HepG2 (cell line): ENCODE measurements around the gene VDAC1. TPM values are rescaled to one million over a fixed set of nuclear protein-coding genes. Genes with fewer than 3 reads are reported as not detected.

Experiments
- AHR ChIP-seq: IDR thresholded peaks from 2 replicates; pipeline ENCODE4 v1.6.1; 2018; ENCODE audit warnings: missing genetic modification reagents, missing compliant biosample characterization
- ATM ChIP-seq: fragments of 450-650 bp; IDR thresholded peaks from 2 replicates; pipeline ENCODE4 v1.7.1; 2017; ENCODE audit warnings: mild to moderate bottlenecking, borderline replicate concordance
- BHLHE40 ChIP-seq: IDR thresholded peaks from 2 replicates; pipeline ENCODE4 v1.6.1; 2011; ENCODE audit warnings: low read length, improper control_type of control experiment
- CBX2 ChIP-seq, 2 experiments: fragments of 200-600 bp in 1 of 2; sonication (generic); formaldehyde crosslinking in 1 of 2; IDR thresholded peaks; 2 replicates each; pipeline versions ENCODE4 v1.7.0 to v1.8.1; 2018 to 2022; ENCODE audit warnings: low read depth in 2 of 2, low read length in 1 of 2, mild to moderate bottlenecking in 1 of 2, missing genetic modification reagents in 1 of 2
- GTF3A ChIP-seq: sonication (generic); formaldehyde crosslinking; conservative IDR thresholded peaks from 2 replicates; pipeline ENCODE4 v1.4.0; 2020; ENCODE audit warnings: mild to moderate bottlenecking, missing genetic modification reagents
- ISX ChIP-seq: sonication (generic); formaldehyde crosslinking; conservative IDR thresholded peaks from 2 replicates; pipeline ENCODE4 v1.5.0; 2020; ENCODE audit warnings: missing genetic modification reagents
- MAFG ChIP-seq: sonication (generic); formaldehyde crosslinking; IDR thresholded peaks from 2 replicates; pipeline ENCODE4 v1.5.1; 2020; ENCODE audit warnings: mild to moderate bottlenecking, missing genetic modification reagents
- MAZ ChIP-seq, 2 experiments: sonication (generic) in 1 of 2; formaldehyde crosslinking in 1 of 2; IDR thresholded peaks; 2 replicates each; pipeline versions ENCODE4 v1.5.0 to v1.6.1; 2012 to 2020; ENCODE audit warnings: low read depth in 2 of 2, mild to moderate bottlenecking in 2 of 2, borderline replicate concordance in 1 of 2, improper control_type of control experiment in 1 of 2, low read length in 1 of 2, missing genetic modification reagents in 1 of 2, moderate library complexity in 1 of 2
- ZNF24 ChIP-seq: fragments of 450-650 bp; IDR thresholded peaks from 2 replicates; pipeline ENCODE4 v1.6.1; 2017; ENCODE audit warnings: antibody characterized with exemption, mild to moderate bottlenecking
- ZNF264 ChIP-seq: sonication (generic); formaldehyde crosslinking; IDR thresholded peaks from 2 replicates; pipeline ENCODE4 v1.4.0; 2020; ENCODE audit warnings: missing genetic modification reagents
- ZNF569 ChIP-seq: sonication (generic); formaldehyde crosslinking; IDR thresholded peaks from 2 replicates; pipeline ENCODE4 v1.5.0; 2020; ENCODE audit warnings: mild to moderate bottlenecking, missing genetic modification reagents, moderate library complexity, borderline replicate concordance
- polyA plus RNA-seq, 8 experiments: library from polyadenylated mRNA; depleted of rRNA in 3 of 8; stranded (reverse) in 7 of 8; unstranded in 1 of 8; fragments of >200 nt; fragmentation: Illumina TruSeq in 4 of 8; extraction: Trizol in 4 of 8; gene quantifications; 2 replicates each; pipeline versions ENCODE4 v1.2.1 to v1.2.3, GENCODE V29; 2011 to 2016; ENCODE audit warnings: low read depth in 4 of 8, missing spikeins in 1 of 8, mixed read lengths in 1 of 8; ENCODE audit not compliant: insufficient read depth in 1 of 8
- total RNA-seq, 5 experiments: library from RNA; depleted of rRNA; stranded (reverse); fragments of >200 nt; fragmentation: Illumina TruSeq; extraction: Trizol; gene quantifications; 2 replicates each; pipeline ENCODE4 v1.2.3, GENCODE V29; 2016; ENCODE audit warnings: low read depth in 1 of 5
- TF ChIP-seq, protein P1 (sequence below): sonication (generic); formaldehyde crosslinking; IDR thresholded peaks from 2 replicates; pipeline ENCODE4 v1.5.1; 2020; ENCODE audit warnings: missing genetic modification reagents, mild to moderate bottlenecking, borderline replicate concordance
- TF ChIP-seq, protein P2 (sequence below): sonication (generic); formaldehyde crosslinking; IDR thresholded peaks from 2 replicates; pipeline ENCODE4 v1.8.0; 2022; ENCODE audit warnings: mild to moderate bottlenecking, missing genetic modification reagents, moderate library complexity
- TF ChIP-seq, protein P3 (sequence below): sonication (generic); formaldehyde crosslinking; IDR thresholded peaks from 2 replicates; pipeline ENCODE4 v1.4.0; 2020; ENCODE audit warnings: missing genetic modification reagents, borderline replicate concordance
- TF ChIP-seq, protein P4 (sequence below): sonication (generic); formaldehyde crosslinking; IDR thresholded peaks from 2 replicates; pipeline ENCODE4 v1.5.0; 2020; ENCODE audit warnings: mild to moderate bottlenecking, missing genetic modification reagents
- TF ChIP-seq, protein P5 (sequence below): sonication (generic); formaldehyde crosslinking; IDR thresholded peaks from 2 replicates; pipeline ENCODE4 v1.9.0; 2021; ENCODE audit warnings: missing genetic modification reagents, mild to moderate bottlenecking, borderline replicate concordance

Gene VDAC1
- total and polyA plus RNA-seq, 2 of the 13 experiments (the other 11 are each of a cell fraction or from before 2014, with no cell fraction given), result 112 to 380 TPM

DNA sequence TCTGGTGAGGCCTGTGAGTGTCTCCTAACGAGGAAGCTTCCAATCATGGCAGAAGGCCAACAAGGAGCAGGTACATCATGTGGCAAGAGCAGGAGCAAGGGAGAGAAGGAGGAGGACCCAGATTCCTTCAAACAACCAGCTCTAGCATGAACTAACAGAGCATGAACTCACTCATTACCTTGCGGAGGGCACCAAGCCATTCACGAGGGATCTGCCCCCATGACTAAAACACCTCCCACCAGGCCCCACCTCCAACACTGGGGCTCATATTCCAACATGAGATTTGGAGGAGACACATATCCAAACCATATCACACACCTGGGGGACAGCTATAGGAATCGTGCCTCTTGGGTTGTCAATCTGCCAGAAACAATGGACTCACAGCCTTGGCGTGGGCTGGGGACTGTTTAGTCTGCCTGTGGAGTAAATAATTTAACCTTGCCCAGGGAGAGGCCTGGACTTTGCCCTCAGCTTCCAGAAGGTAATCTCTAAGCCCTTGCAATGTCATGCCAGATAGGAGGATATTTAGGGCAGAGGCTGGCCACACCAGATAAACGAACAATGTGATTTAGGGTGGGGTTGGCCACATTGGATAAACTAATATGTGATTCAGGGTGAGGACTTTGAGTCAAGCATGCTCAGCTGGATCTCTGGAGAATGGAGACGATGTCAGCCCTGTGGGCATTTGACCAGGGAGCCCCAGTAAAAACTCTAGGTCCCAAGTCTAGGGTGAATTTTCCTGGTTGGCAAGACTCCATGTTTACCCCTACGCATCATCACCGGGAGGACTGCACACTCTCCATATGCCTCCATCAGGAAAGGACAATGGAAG, 13.6 kb upstream of the VDAC1 start (continued):
- no peak for TF ChIP-seq AHR
- no peak for TF ChIP-seq ISX (CRISPR knock-in tag)
- no peak for TF ChIP-seq CBX2 (IDR thresholded peaks at IDR 0.05; ENCODE audit: low read depth, low read length)
- TF ChIP-seq CBX2 (CRISPR knock-in tag; IDR thresholded peaks at IDR 0.05; ENCODE audit: low read depth), result no peak
- no peak for TF ChIP-seq MAZ (IDR thresholded peaks at IDR 0.05; ENCODE audit: borderline replicate concordance, low read depth, low read length)
- TF ChIP-seq MAZ (CRISPR knock-in tag; IDR thresholded peaks at IDR 0.05; ENCODE audit: low read depth), result peak; percentile 40; the same call in 1 of the 2 replicates
- TF ChIP-seq ZNF24, result no peak
- no peak for TF ChIP-seq ZNF569
- TF ChIP-seq ZNF264 (CRISPR knock-in tag), result 0 out of 2 replicates have a peak, but pooled peaks have one; percentile 82
- TF ChIP-seq, protein P1, sequence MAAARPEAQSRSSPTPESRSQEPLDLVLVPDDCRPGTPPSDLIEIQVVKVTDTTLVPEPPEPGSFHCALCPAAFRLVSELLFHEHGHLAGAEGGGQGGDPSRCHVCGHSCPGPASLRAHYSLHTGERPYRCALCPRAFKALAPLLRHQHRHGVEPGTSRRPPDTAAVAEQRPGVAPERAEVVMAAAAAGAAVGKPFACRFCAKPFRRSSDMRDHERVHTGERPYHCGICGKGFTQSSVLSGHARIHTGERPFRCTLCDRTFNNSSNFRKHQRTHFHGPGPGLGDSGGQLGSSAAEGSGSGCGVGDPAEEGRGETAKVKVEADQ (CRISPR knock-in tag), result no peak
- TF ChIP-seq, protein P2, sequence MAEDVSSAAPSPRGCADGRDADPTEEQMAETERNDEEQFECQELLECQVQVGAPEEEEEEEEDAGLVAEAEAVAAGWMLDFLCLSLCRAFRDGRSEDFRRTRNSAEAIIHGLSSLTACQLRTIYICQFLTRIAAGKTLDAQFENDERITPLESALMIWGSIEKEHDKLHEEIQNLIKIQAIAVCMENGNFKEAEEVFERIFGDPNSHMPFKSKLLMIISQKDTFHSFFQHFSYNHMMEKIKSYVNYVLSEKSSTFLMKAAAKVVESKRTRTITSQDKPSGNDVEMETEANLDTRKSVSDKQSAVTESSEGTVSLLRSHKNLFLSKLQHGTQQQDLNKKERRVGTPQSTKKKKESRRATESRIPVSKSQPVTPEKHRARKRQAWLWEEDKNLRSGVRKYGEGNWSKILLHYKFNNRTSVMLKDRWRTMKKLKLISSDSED (CRISPR knock-in tag), result no peak
- TF ChIP-seq BHLHE40, result no peak
- TF ChIP-seq GTF3A, result no peak
- TF ChIP-seq MAFG (CRISPR knock-in tag), result no peak
- TF ChIP-seq, protein P3, sequence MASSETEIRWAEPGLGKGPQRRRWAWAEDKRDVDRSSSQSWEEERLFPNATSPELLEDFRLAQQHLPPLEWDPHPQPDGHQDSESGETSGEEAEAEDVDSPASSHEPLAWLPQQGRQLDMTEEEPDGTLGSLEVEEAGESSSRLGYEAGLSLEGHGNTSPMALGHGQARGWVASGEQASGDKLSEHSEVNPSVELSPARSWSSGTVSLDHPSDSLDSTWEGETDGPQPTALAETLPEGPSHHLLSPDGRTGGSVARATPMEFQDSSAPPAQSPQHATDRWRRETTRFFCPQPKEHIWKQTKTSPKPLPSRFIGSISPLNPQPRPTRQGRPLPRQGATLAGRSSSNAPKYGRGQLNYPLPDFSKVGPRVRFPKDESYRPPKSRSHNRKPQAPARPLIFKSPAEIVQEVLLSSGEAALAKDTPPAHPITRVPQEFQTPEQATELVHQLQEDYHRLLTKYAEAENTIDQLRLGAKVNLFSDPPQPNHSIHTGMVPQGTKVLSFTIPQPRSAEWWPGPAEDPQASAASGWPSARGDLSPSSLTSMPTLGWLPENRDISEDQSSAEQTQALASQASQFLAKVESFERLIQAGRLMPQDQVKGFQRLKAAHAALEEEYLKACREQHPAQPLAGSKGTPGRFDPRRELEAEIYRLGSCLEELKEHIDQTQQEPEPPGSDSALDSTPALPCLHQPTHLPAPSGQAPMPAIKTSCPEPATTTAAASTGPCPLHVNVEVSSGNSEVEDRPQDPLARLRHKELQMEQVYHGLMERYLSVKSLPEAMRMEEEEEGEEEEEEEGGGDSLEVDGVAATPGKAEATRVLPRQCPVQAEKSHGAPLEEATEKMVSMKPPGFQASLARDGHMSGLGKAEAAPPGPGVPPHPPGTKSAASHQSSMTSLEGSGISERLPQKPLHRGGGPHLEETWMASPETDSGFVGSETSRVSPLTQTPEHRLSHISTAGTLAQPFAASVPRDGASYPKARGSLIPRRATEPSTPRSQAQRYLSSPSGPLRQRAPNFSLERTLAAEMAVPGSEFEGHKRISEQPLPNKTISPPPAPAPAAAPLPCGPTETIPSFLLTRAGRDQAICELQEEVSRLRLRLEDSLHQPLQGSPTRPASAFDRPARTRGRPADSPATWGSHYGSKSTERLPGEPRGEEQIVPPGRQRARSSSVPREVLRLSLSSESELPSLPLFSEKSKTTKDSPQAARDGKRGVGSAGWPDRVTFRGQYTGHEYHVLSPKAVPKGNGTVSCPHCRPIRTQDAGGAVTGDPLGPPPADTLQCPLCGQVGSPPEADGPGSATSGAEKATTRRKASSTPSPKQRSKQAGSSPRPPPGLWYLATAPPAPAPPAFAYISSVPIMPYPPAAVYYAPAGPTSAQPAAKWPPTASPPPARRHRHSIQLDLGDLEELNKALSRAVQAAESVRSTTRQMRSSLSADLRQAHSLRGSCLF (CRISPR knock-in tag), result no peak
- TF ChIP-seq, protein P4, sequence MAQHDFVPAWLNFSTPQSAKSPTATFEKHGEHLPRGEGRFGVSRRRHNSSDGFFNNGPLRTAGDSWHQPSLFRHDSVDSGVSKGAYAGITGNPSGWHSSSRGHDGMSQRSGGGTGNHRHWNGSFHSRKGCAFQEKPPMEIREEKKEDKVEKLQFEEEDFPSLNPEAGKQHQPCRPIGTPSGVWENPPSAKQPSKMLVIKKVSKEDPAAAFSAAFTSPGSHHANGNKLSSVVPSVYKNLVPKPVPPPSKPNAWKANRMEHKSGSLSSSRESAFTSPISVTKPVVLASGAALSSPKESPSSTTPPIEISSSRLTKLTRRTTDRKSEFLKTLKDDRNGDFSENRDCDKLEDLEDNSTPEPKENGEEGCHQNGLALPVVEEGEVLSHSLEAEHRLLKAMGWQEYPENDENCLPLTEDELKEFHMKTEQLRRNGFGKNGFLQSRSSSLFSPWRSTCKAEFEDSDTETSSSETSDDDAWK (CRISPR knock-in tag), result no peak
- TF ChIP-seq, protein P5, sequence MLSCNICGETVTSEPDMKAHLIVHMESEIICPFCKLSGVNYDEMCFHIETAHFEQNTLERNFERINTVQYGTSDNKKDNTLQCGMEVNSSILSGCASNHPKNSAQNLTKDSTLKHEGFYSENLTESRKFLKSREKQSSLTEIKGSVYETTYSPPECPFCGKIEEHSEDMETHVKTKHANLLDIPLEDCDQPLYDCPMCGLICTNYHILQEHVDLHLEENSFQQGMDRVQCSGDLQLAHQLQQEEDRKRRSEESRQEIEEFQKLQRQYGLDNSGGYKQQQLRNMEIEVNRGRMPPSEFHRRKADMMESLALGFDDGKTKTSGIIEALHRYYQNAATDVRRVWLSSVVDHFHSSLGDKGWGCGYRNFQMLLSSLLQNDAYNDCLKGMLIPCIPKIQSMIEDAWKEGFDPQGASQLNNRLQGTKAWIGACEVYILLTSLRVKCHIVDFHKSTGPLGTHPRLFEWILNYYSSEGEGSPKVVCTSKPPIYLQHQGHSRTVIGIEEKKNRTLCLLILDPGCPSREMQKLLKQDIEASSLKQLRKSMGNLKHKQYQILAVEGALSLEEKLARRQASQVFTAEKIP (CRISPR knock-in tag), result no peak
- no peak for TF ChIP-seq ATM
